ENCODE results near the gene ZNF646.

Gene ZNF646

GRCh38 chr16:31078597-31079341 lies 4.5 kb downstream of the ZNF646 start:
- H3K36me3 ChIP-seq (ENCODE audit: control insufficient read depth, insufficient read depth, low read length) = peaks cover 57% of the 10 kb centered on the region
- H3K4me1 ChIP-seq (ENCODE audit: control insufficient read depth, insufficient read depth, low read length) = peaks cover 5% of the 10 kb centered on the region
- no peak overlapping the region for H3K27ac ChIP-seq (ENCODE audit: insufficient read depth, low read depth, low read length, poor library complexity, severe bottlenecking)
- H3K27me3 ChIP-seq (ENCODE audit: control insufficient read depth, insufficient read depth, low read length, poor library complexity, severe bottlenecking) = no peaks in the 10 kb centered on the region
- H3K4me3 ChIP-seq (ENCODE audit: insufficient read depth, low read depth, low read length) = no peak overlapping the region
- 95 to 96% methylated on average over 15 of the region's 15 CpGs for WGBS, 2 experiments
- no peaks in the 10 kb centered on the region for H3K9me3 ChIP-seq (ENCODE audit: control insufficient read depth, low read length)

GRCh38 chr16:31079342-31079944 lies 5.2 kb downstream of the ZNF646 start:
- H3K9me3 ChIP-seq (ENCODE audit: control insufficient read depth, low read length) = no peaks in the 10 kb centered on the region
- no peak overlapping the region for H3K4me3 ChIP-seq (ENCODE audit: insufficient read depth, low read depth, low read length)
- H3K4me1 ChIP-seq (ENCODE audit: control insufficient read depth, insufficient read depth, low read length) = peaks cover 5% of the 10 kb centered on the region
- H3K27ac ChIP-seq (ENCODE audit: insufficient read depth, low read depth, low read length, poor library complexity, severe bottlenecking) = no peak overlapping the region
- peaks cover 57% of the 10 kb centered on the region for H3K36me3 ChIP-seq (ENCODE audit: control insufficient read depth, insufficient read depth, low read length)
- WGBS, 2 experiments = 94% methylated on average over 13 of the region's 13 CpGs
- no peaks in the 10 kb centered on the region for H3K27me3 ChIP-seq (ENCODE audit: control insufficient read depth, insufficient read depth, low read length, poor library complexity, severe bottlenecking)

GRCh38 chr16:31080035-31080629 lies 5.9 kb downstream of the ZNF646 start:
- Histone ChIP-seq H3K36me3 (ENCODE audit: control insufficient read depth, insufficient read depth, low read length) (peaks cover 57% of the 10 kb centered on the region), H3K9me3 (ENCODE audit: control insufficient read depth, low read length) (no peaks in the 10 kb centered on the region), H3K4me3 (ENCODE audit: insufficient read depth, low read depth, low read length) (no peak overlapping the region), H3K4me1 (ENCODE audit: control insufficient read depth, insufficient read depth, low read length) (peaks cover 1% of the 10 kb centered on the region), H3K27ac (ENCODE audit: insufficient read depth, low read depth, low read length, poor library complexity, severe bottlenecking) (no peak overlapping the region), H3K27me3 (ENCODE audit: control insufficient read depth, insufficient read depth, low read length, poor library complexity, severe bottlenecking) (no peaks in the 10 kb centered on the region)
- 96 to 97% methylated on average over 40 of the region's 40 CpGs for WGBS, 2 experiments

GRCh38 chr16:31080756-31081419 lies 6.7 kb downstream of the ZNF646 start:
- H3K9me3 ChIP-seq (ENCODE audit: control insufficient read depth, low read length) = no peaks in the 10 kb centered on the region
- no peak overlapping the region for H3K27ac ChIP-seq (ENCODE audit: insufficient read depth, low read depth, low read length, poor library complexity, severe bottlenecking)
- no peak overlapping the region for H3K4me3 ChIP-seq (ENCODE audit: insufficient read depth, low read depth, low read length)
- 96% methylated on average over 13 of the region's 13 CpGs for whole genome bisulfite sequencing, 2 experiments
- H3K4me1 ChIP-seq (ENCODE audit: control insufficient read depth, insufficient read depth, low read length) = no peaks in the 10 kb centered on the region
- peaks cover 57% of the 10 kb centered on the region for H3K36me3 ChIP-seq (ENCODE audit: control insufficient read depth, insufficient read depth, low read length)
- no peaks in the 10 kb centered on the region for H3K27me3 ChIP-seq (ENCODE audit: control insufficient read depth, insufficient read depth, low read length, poor library complexity, severe bottlenecking)

GRCh38 chr16:31081428-31082351 lies 7.5 kb downstream of the ZNF646 start:
- H3K9me3 ChIP-seq (ENCODE audit: control insufficient read depth, low read length) = no peaks in the 10 kb centered on the region
- no peak overlapping the region for H3K27ac ChIP-seq (ENCODE audit: insufficient read depth, low read depth, low read length, poor library complexity, severe bottlenecking)
- WGBS, 2 experiments = 94 to 95% methylated on average over 26 of the region's 26 CpGs
- no peaks in the 10 kb centered on the region for H3K4me1 ChIP-seq (ENCODE audit: control insufficient read depth, insufficient read depth, low read length)
- H3K4me3 ChIP-seq (ENCODE audit: insufficient read depth, low read depth, low read length) = no peak overlapping the region
- peaks cover 49% of the 10 kb centered on the region for H3K36me3 ChIP-seq (ENCODE audit: control insufficient read depth, insufficient read depth, low read length)
- H3K27me3 ChIP-seq (ENCODE audit: control insufficient read depth, insufficient read depth, low read length, poor library complexity, severe bottlenecking) = no peaks in the 10 kb centered on the region

- H3K36me3 ChIP-seq (ENCODE audit: control insufficient read depth, insufficient read depth, low read length) = peaks cover 40% of the 10 kb centered on the region
- H3K27me3 ChIP-seq (ENCODE audit: control insufficient read depth, insufficient read depth, low read length, poor library complexity, severe bottlenecking) = no peaks in the 10 kb centered on the region
- no peaks in the 10 kb centered on the region for H3K4me1 ChIP-seq (ENCODE audit: control insufficient read depth, insufficient read depth, low read length)
- H3K27ac ChIP-seq (ENCODE audit: insufficient read depth, low read depth, low read length, poor library complexity, severe bottlenecking) = no peak overlapping the region
- 88 to 93% methylated on average over 14 of the region's 14 CpGs for whole genome bisulfite sequencing, 2 experiments
- H3K4me3 ChIP-seq (ENCODE audit: insufficient read depth, low read depth, low read length) = no peak overlapping the region
- no peaks in the 10 kb centered on the region for H3K9me3 ChIP-seq (ENCODE audit: control insufficient read depth, low read length)
These were observed 8.3 kb downstream of the ZNF646 start for GRCh38 chr16:31082368-31083045.

- WGBS, 2 experiments = 88 to 91% methylated on average over 9 of the region's 9 CpGs
- peaks cover 35% of the 10 kb centered on the region for H3K36me3 ChIP-seq (ENCODE audit: control insufficient read depth, insufficient read depth, low read length)
- H3K27me3 ChIP-seq (ENCODE audit: control insufficient read depth, insufficient read depth, low read length, poor library complexity, severe bottlenecking) = no peaks in the 10 kb centered on the region
- no peak overlapping the region for H3K4me3 ChIP-seq (ENCODE audit: insufficient read depth, low read depth, low read length)
- H3K4me1 ChIP-seq (ENCODE audit: control insufficient read depth, insufficient read depth, low read length) = no peaks in the 10 kb centered on the region
- no peak overlapping the region for H3K27ac ChIP-seq (ENCODE audit: insufficient read depth, low read depth, low read length, poor library complexity, severe bottlenecking)
- no peaks in the 10 kb centered on the region for H3K9me3 ChIP-seq (ENCODE audit: control insufficient read depth, low read length)
These were observed 8.9 kb downstream of the ZNF646 start for GRCh38 chr16:31083081-31083480.

- Histone ChIP-seq H3K4me1 (ENCODE audit: control insufficient read depth, insufficient read depth, low read length) (no peaks in the 10 kb centered on the region), H3K27me3 (ENCODE audit: control insufficient read depth, insufficient read depth, low read length, poor library complexity, severe bottlenecking) (no peaks in the 10 kb centered on the region), H3K27ac (ENCODE audit: insufficient read depth, low read depth, low read length, poor library complexity, severe bottlenecking) (no peak overlapping the region), H3K36me3 (ENCODE audit: control insufficient read depth, insufficient read depth, low read length) (peaks cover 30% of the 10 kb centered on the region), H3K4me3 (ENCODE audit: insufficient read depth, low read depth, low read length) (no peak overlapping the region), H3K9me3 (ENCODE audit: control insufficient read depth, low read length) (no peaks in the 10 kb centered on the region)
- WGBS, 2 experiments = 91 to 95% methylated on average over 5 of the region's 5 CpGs
These were observed 9.3 kb downstream of the ZNF646 start for GRCh38 chr16:31083556-31083955.

GRCh38 chr16:31083981-31084380 lies 9.8 kb downstream of the ZNF646 start:
- 95% methylated on average over 13 of the region's 13 CpGs for WGBS, 2 experiments
- H3K36me3 ChIP-seq (ENCODE audit: control insufficient read depth, insufficient read depth, low read length) = peaks cover 31% of the 10 kb centered on the region
- no peak overlapping the region for H3K27ac ChIP-seq (ENCODE audit: insufficient read depth, low read depth, low read length, poor library complexity, severe bottlenecking)
- no peaks in the 10 kb centered on the region for H3K9me3 ChIP-seq (ENCODE audit: control insufficient read depth, low read length)
- H3K27me3 ChIP-seq (ENCODE audit: control insufficient read depth, insufficient read depth, low read length, poor library complexity, severe bottlenecking) = no peaks in the 10 kb centered on the region
- no peak overlapping the region for H3K4me3 ChIP-seq (ENCODE audit: insufficient read depth, low read depth, low read length)
- H3K4me1 ChIP-seq (ENCODE audit: control insufficient read depth, insufficient read depth, low read length) = no peaks in the 10 kb centered on the region

Measured in ectodermal cell (in vitro differentiated cells).